CD14-positive monocyte (primary cell): ENCODE measurements around the gene SPSB3. TPM values are rescaled to one million over a fixed set of nuclear protein-coding genes. Genes with fewer than 3 reads are reported as not detected.

Experiments
- DNase-seq, 3 donors: peaks; one replicate each; pipeline ENCODE4 v3.0.0-alpha.2; 2011 to 2022
- H2AFZ ChIP-seq: 2 replicates; pipeline ENCODE4 v1.6.0; 2012; ENCODE audit warnings: mild to moderate bottlenecking, low read depth, low read length, inconsistent platforms; ENCODE audit not compliant: insufficient read depth, poor library complexity, severe bottlenecking
- H3K27ac ChIP-seq, 2 donors: 1 replicate in 1 of 2; 2 replicates in 1 of 2; pipeline ENCODE4 v1.5.1; 2012 to 2013; ENCODE audit warnings: low read length in 2 of 2, control low read depth in 1 of 2, inconsistent platforms in 1 of 2, low read depth in 1 of 2, mild to moderate bottlenecking in 1 of 2
- H3K27me3 ChIP-seq, 2 donors: one replicate each; pipeline versions ENCODE4 v1.6.0 to v1.6.1; 2011 to 2013; ENCODE audit warnings: low read length in 2 of 2; ENCODE audit not compliant: control insufficient read depth in 2 of 2, insufficient read depth in 2 of 2
- H3K36me3 ChIP-seq, 2 donors: replicated peaks in 1 of 2; 1 replicate in 1 of 2; 2 replicates in 1 of 2; pipeline versions ENCODE4 v1.5.1 to v1.6.1; 2012 to 2013; ENCODE audit warnings: low read length in 2 of 2, control low read depth in 1 of 2, inconsistent platforms in 1 of 2, mild to moderate bottlenecking in 1 of 2; ENCODE audit not compliant: insufficient read depth in 2 of 2, control insufficient read depth in 1 of 2
- H3K4me1 ChIP-seq, 2 donors: 1 replicate in 1 of 2; 2 replicates in 1 of 2; pipeline versions ENCODE4 v1.5.1 to v1.6.1; 2012 to 2013; ENCODE audit warnings: low read length in 2 of 2, control low read depth in 1 of 2, inconsistent platforms in 1 of 2, mild to moderate bottlenecking in 1 of 2, moderate library complexity in 1 of 2; ENCODE audit not compliant: insufficient read depth in 2 of 2, control insufficient read depth in 1 of 2
- H3K4me2 ChIP-seq: replicated peaks from 2 replicates; pipeline ENCODE3; 2012; ENCODE audit warnings: low read length, moderate library complexity, mild to moderate bottlenecking; ENCODE audit not compliant: poor library complexity, severe bottlenecking; ENCODE audit errors: extremely low read depth
- H3K4me3 ChIP-seq, 3 experiments: fragments of 200-600 bp in 1 of 3; sonication (generic) in 1 of 3; replicated peaks in 1 of 3; 1 replicate in 2 of 3; 2 replicates in 1 of 3; pipeline ENCODE4 v1.5.1; 2011 to 2013; ENCODE audit warnings: low read length in 3 of 3, mild to moderate bottlenecking in 3 of 3, control low read depth in 2 of 3, low read depth in 2 of 3, inconsistent platforms in 1 of 3, moderate library complexity in 1 of 3
- H3K79me2 ChIP-seq: 2 replicates; pipeline ENCODE4 v1.6.0; 2012; ENCODE audit warnings: mild to moderate bottlenecking, control low read depth, inconsistent platforms, low read length, moderate library complexity; ENCODE audit not compliant: insufficient read depth
- H3K9ac ChIP-seq: 2 replicates; pipeline ENCODE4 v1.6.0; 2017; ENCODE audit warnings: low read length, mild to moderate bottlenecking; ENCODE audit not compliant: insufficient read depth, poor library complexity, severe bottlenecking
- H3K9me3 ChIP-seq, 2 donors: replicated peaks in 1 of 2; 1 replicate in 1 of 2; 2 replicates in 1 of 2; pipeline versions ENCODE4 v1.5.1 to v1.6.1; 2012 to 2013; ENCODE audit warnings: low read length in 2 of 2, control low read depth in 1 of 2; ENCODE audit not compliant: control insufficient read depth in 1 of 2, insufficient read depth in 1 of 2
- H4K20me1 ChIP-seq: 2 replicates; pipeline ENCODE4 v1.6.0; 2012; ENCODE audit warnings: mild to moderate bottlenecking, low read length, control low read depth, moderate library complexity; ENCODE audit not compliant: insufficient read depth
- H3K27ac Mint-ChIP-seq, 7 donors: one replicate each; pipeline ENCODE4 v1.8.0; 2020; ENCODE audit warnings: mild to moderate bottlenecking in 7 of 7, mixed read lengths in 7 of 7, moderate library complexity in 6 of 7, inconsistent platforms in 2 of 7
- H3K27me3 Mint-ChIP-seq, 3 donors: one replicate each; pipeline ENCODE4 v1.8.0; 2021 to 2022; ENCODE audit warnings: low read depth in 3 of 3, mild to moderate bottlenecking in 3 of 3, mixed read lengths in 3 of 3, moderate library complexity in 3 of 3, inconsistent platforms in 1 of 3
- H3K36me3 Mint-ChIP-seq, 2 donors: one replicate each; pipeline ENCODE4 v1.8.0; 2020; ENCODE audit warnings: mixed read lengths in 2 of 2, inconsistent platforms in 1 of 2, mild to moderate bottlenecking in 1 of 2
- H3K4me1 Mint-ChIP-seq: one replicate; pipeline ENCODE4 v1.8.0; 2020; ENCODE audit warnings: mild to moderate bottlenecking, mixed read lengths
- H3K4me3 Mint-ChIP-seq, 2 donors: one replicate each; pipeline ENCODE4 v1.8.0; 2020; ENCODE audit warnings: mild to moderate bottlenecking in 2 of 2, mixed read lengths in 2 of 2, moderate library complexity in 1 of 2
- H3K9me3 Mint-ChIP-seq, 7 donors: one replicate each; pipeline ENCODE4 v1.8.0; 2020 to 2022; ENCODE audit warnings: mixed read lengths in 7 of 7, mild to moderate bottlenecking in 6 of 7, moderate library complexity in 6 of 7, inconsistent platforms in 2 of 7
- CTCF ChIP-seq: fragments of 200-600 bp; IDR thresholded peaks from one replicate; pipeline ENCODE4 v1.8.0; 2022; ENCODE audit warnings: antibody characterized with exemption, mild to moderate bottlenecking
- WGBS: methylation state at CpG from one replicate; pipeline ENCODE4 v1.1.5; 2013; ENCODE audit warnings: missing lambda C conversion rate; ENCODE audit not compliant: insufficient coverage; 5-methylcytosine and 5-hydroxymethylcytosine counted together
- intact Hi-C, 2 donors: fragments of 100-400 bp; cut with micrococcal nuclease; formaldehyde crosslinking; loops; one replicate each; pipeline versions ENCODE4 v1.15.0 to v1.15.1; 2023
- polyA plus RNA-seq, 3 donors: library from polyadenylated mRNA; depleted of rRNA in 1 of 3; unstranded in 2 of 3; stranded (reverse) in 1 of 3; fragments of 300-500 nt in 2 of 3; fragments of >200 nt in 1 of 3; fragmentation: Illumina TruSeq in 2 of 3; gene quantifications; 1 replicate in 2 of 3; 2 replicates in 1 of 3; pipeline ENCODE4 v1.2.3, GENCODE V29; 2012 to 2021

SPSB3 gene
- polyA plus RNA-seq, 3 donors: 36.8 to 151 (median 40.2) TPM

- no peak for DNase-seq
- intact Hi-C loops: no loop called here
- Histone ChIP-seq H3K9me3 (no peaks in the 10 kb centered on the region), H3K36me3 (peaks cover 59 to 81% of the 10 kb centered on the region in 2 donors), H3K27me3 (no peaks in the 10 kb centered on the region), H3K79me2 (no peaks in the 10 kb centered on the region), H3K4me1 (no peaks in the 10 kb centered on the region), H4K20me1 (peaks cover 21% of the 10 kb centered on the region), H3K4me3 (no peak overlapping the region), H2AFZ (no peak overlapping the region), H3K9ac (no peak overlapping the region), H3K27ac (no peak overlapping the region), H3K4me2 (no peak overlapping the region)
- Mint-ChIP-seq H3K36me3 (peaks cover 68 to 93% of the 10 kb centered on the region in 2 donors), H3K27ac (no peak overlapping the region), H3K9me3 (no peaks in the 10 kb centered on the region), H3K4me1 (no peaks in the 10 kb centered on the region), H3K4me3 (no peak overlapping the region), H3K27me3 (peaks cover 0 to 1% (median 0%) of the 10 kb centered on the region in 3 donors)
- 98% methylated on average over 16 of the region's 16 CpGs for WGBS
- no peak for TF ChIP-seq CTCF
Observed at GRCh38 chr16:1751946-1752345, 30.4 kb downstream of the SPSB3 start.

GRCh38 chr16:1749152-1750117, 32.9 kb downstream of the SPSB3 start:
- intact Hi-C loops: no loop called here
- H3K4me1 ChIP-seq: no peaks in the 10 kb centered on the region
- no peak overlapping the region for H3K4me3 ChIP-seq
- H3K79me2 ChIP-seq: no peaks in the 10 kb centered on the region
- Mint-ChIP-seq H3K27me3 (peaks cover 0 to 1% (median 0%) of the 10 kb centered on the region in 3 donors), H3K36me3 (peaks cover 69 to 95% of the 10 kb centered on the region in 2 donors), H3K27ac (no peak overlapping the region), H3K4me1 (no peaks in the 10 kb centered on the region), H3K4me3 (no peak overlapping the region), H3K9me3 (peaks cover 0 to 2% (median 0%) of the 10 kb centered on the region in 7 donors)
- no peaks in the 10 kb centered on the region for H3K9me3 ChIP-seq
- H3K27me3 ChIP-seq: no peaks in the 10 kb centered on the region
- no peak for TF ChIP-seq CTCF
- H4K20me1 ChIP-seq: peaks cover 22% of the 10 kb centered on the region
- DNase-seq: no peak
- no peak overlapping the region for H2AFZ ChIP-seq
- peaks cover 77 to 89% of the 10 kb centered on the region in 2 donors for H3K36me3 ChIP-seq
- H3K27ac ChIP-seq: no peak overlapping the region
- no peak overlapping the region for H3K9ac ChIP-seq
- 98% methylated on average over 20 of the region's 29 CpGs for WGBS
- H3K4me2 ChIP-seq: no peak overlapping the region
